Esophagus muscularis mucosa (tissue), 3 donors: ENCODE data around the gene ZNF213.

Experiments used
- CTCF ChIP-seq, 3 experiments: fragments of 200-600 bp in 2 of 3; fragments of 450-650 bp in 1 of 3; sonication (generic) in 2 of 3; IDR thresholded peaks; one replicate each; pipeline ENCODE4 v1.5.1; 2017 to 2019; ENCODE audit warnings: antibody characterized with exemption in 3 of 3, mild to moderate bottlenecking in 2 of 3, moderate library complexity in 1 of 3
- POLR2A ChIP-seq: fragments of 450-650 bp; IDR thresholded peaks from one replicate; pipeline ENCODE4 v1.6.1; 2017; ENCODE audit warnings: antibody characterized with exemption, moderate library complexity, mild to moderate bottlenecking, low read depth

GRCh38 chr16:3171855-3172593 is 37.2 kb downstream of the ZNF213 start:
- TF ChIP-seq POLR2A (no peak), CTCF (IDR thresholded peaks at IDR 0.05) (no peak)
